ENCODE data around the gene TUBB3. TPM values are rescaled to one million over a fixed set of nuclear protein-coding genes. Genes with fewer than 3 reads are reported as not detected.
"Not testable (repeated sequence)": the region's sequence is repeated elsewhere in the genome, so short reads cannot be mapped to it uniquely, and the experiment has no call there.

The TUBB3 gene
- total RNA-seq, 1 experiment from 2014 or later, result 135 TPM

- DNase-seq (ENCODE audit: low read depth), result no peak
Observed at GRCh38 chr16:89900885-89901284, 22.3 kb upstream of the TUBB3 start.

GRCh38 chr16:89902980-89903379, 20.2 kb upstream of the TUBB3 start:
- no peak for DNase-seq (ENCODE audit: low read depth)

- DNase-seq (ENCODE audit: low read depth), result no peak
Observed at GRCh38 chr16:89903908-89904515, 19.1 kb upstream of the TUBB3 start.

GRCh38 chr16:89904606-89905510, 18.3 kb upstream of the TUBB3 start:
- DNase-seq (ENCODE audit: low read depth), result no peak

- no peak for DNase-seq (ENCODE audit: low read depth)
Observed at GRCh38 chr16:89905511-89906139, 17.5 kb upstream of the TUBB3 start.

- no peak for DNase-seq (ENCODE audit: low read depth)
Observed at GRCh38 chr16:89906140-89907025, 16.8 kb upstream of the TUBB3 start.

- DNase-seq (ENCODE audit: low read depth), result no peak
Observed at GRCh38 chr16:89907055-89907814, 15.9 kb upstream of the TUBB3 start.

GRCh38 chr16:89908236-89908635, 14.9 kb upstream of the TUBB3 start:
- DNase-seq (ENCODE audit: low read depth), result no peak

GRCh38 chr16:89909777-89910716, 13.1 kb upstream of the TUBB3 start:
- peak; percentile 73 for DNase-seq (ENCODE audit: low read depth)

GRCh38 chr16:89910717-89911354, 12.3 kb upstream of the TUBB3 start:
- no peak for DNase-seq (ENCODE audit: low read depth)

- no peak for DNase-seq (ENCODE audit: low read depth)
Observed at GRCh38 chr16:89911375-89911774, 11.8 kb upstream of the TUBB3 start.

- no peak for DNase-seq (ENCODE audit: low read depth)
Observed at GRCh38 chr16:89912143-89912542, 11.0 kb upstream of the TUBB3 start.

GRCh38 chr16:89912627-89913026, 10.5 kb upstream of the TUBB3 start:
- no peak for DNase-seq (ENCODE audit: low read depth)

- DNase-seq (ENCODE audit: low read depth), result no peak
Observed at GRCh38 chr16:89913408-89914387, 9.4 kb upstream of the TUBB3 start.

GRCh38 chr16:89914642-89915285, 8.4 kb upstream of the TUBB3 start:
- not testable (repeated sequence) for DNase-seq (ENCODE audit: low read depth)

GRCh38 chr16:89915303-89916232, 7.6 kb upstream of the TUBB3 start:
- no peak for DNase-seq (ENCODE audit: low read depth)
